NCI-H2227 (cell line): ENCODE results near the gene MAD2L2.

ENCODE experiments used
- DNase-seq: peaks from one replicate; lab custom pipeline; 2025; ENCODE audit not compliant: unreplicated experiment; lab: John Stamatoyannopoulos, UW

MAD2L2 gene

GRCh38 chr1:11681071-11681771 is at the start of gene MAD2L2:
Gene MAD2L2 (minus strand): TSS chr1:11681148. CDS start chr1:11680601, 547 bp downstream.
- DNase-seq = peak; percentile 95

GRCh38 chr1:11730429-11730891 is 49.5 kb upstream of the MAD2L2 start:
- no peak for DNase-seq

- no peak for DNase-seq
Observed at GRCh38 chr1:11729498-11730428, 48.8 kb upstream of the MAD2L2 start.

- DNase-seq = no peak
Observed at GRCh38 chr1:11729155-11729497, 48.2 kb upstream of the MAD2L2 start.

GRCh38 chr1:11728126-11728806 is 47.3 kb upstream of the MAD2L2 start:
- DNase-seq = no peak

- DNase-seq = no peak
Observed at GRCh38 chr1:11727119-11727518, 46.2 kb upstream of the MAD2L2 start.

GRCh38 chr1:11725616-11726015 is 44.7 kb upstream of the MAD2L2 start:
- DNase-seq = no peak

- no peak for DNase-seq
Observed at GRCh38 chr1:11722538-11722937, 41.6 kb upstream of the MAD2L2 start.

- DNase-seq = no peak
Observed at GRCh38 chr1:11721311-11721710, 40.4 kb upstream of the MAD2L2 start.

- no peak for DNase-seq
Observed at GRCh38 chr1:11720525-11720924, 39.6 kb upstream of the MAD2L2 start.

- DNase-seq = no peak
Observed at GRCh38 chr1:11720033-11720376, 39.1 kb upstream of the MAD2L2 start.

GRCh38 chr1:11719313-11720032 is 38.5 kb upstream of the MAD2L2 start:
- DNase-seq = peak; percentile 78

GRCh38 chr1:11714831-11715575 is 34.1 kb upstream of the MAD2L2 start:
- DNase-seq = no peak

GRCh38 chr1:11713095-11713494 is 32.1 kb upstream of the MAD2L2 start:
- no peak for DNase-seq

GRCh38 chr1:11712285-11712684 is 31.3 kb upstream of the MAD2L2 start:
- DNase-seq = no peak

GRCh38 chr1:11711490-11711889 is 30.5 kb upstream of the MAD2L2 start:
- DNase-seq = no peak

GRCh38 chr1:11708554-11709350 is 27.8 kb upstream of the MAD2L2 start:
- DNase-seq = no peak

GRCh38 chr1:11707621-11708276 is 26.8 kb upstream of the MAD2L2 start:
- peak; percentile 41 for DNase-seq

- no peak for DNase-seq
Observed at GRCh38 chr1:11706292-11706691, 25.3 kb upstream of the MAD2L2 start.
